ENCODE data around the gene SLC12A3. TPM values are rescaled to one million over a fixed set of nuclear protein-coding genes. Genes with fewer than 3 reads are reported as not detected.
A peak's percentile ranks its signal among the peaks of the same experiment; 100 is the strongest.

Gene SLC12A3
- total RNA-seq, 1 donor from 2014 or later, result 5.2 TPM

DNA sequence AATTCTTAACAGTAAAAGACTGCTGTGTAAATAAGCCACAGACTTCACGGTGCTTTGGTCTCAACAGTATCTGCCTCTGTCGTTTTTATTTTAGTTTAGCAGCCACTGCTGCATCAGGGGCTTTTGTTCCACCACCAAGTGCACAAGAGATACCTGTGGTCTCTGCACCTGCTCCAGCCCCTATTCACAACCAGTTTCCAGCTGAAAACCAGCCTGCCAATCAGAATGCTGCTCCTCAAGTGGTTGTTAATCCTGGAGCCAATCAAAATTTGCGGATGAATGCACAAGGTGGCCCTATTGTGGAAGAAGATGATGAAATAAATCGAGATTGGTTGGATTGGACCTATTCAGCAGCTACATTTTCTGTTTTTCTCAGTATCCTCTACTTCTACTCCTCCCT, 74.8 kb downstream of the SLC12A3 start:
- DNase-seq (ENCODE audit: low read depth), result no peak

DNA sequence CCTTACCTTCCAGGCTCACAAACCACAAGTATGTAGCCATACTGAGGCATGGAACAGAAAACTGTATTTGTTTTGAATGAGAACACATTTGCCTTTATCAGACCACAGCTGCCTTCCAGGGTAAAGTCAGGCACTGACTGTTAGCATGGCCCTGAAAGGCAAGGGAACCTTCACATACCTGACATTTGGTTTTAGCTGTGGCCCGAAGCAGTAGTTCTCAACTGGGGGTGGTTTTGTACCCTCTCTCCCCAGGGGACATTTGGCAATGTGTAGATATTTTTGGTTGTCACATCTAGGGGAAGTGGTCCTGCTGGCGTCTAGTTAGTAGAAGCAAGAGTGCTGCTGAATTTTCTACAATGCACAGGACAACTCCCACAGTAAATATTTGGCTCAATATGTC, 76.1 kb downstream of the SLC12A3 start:
- DNase-seq (ENCODE audit: low read depth), result no peak

DNA sequence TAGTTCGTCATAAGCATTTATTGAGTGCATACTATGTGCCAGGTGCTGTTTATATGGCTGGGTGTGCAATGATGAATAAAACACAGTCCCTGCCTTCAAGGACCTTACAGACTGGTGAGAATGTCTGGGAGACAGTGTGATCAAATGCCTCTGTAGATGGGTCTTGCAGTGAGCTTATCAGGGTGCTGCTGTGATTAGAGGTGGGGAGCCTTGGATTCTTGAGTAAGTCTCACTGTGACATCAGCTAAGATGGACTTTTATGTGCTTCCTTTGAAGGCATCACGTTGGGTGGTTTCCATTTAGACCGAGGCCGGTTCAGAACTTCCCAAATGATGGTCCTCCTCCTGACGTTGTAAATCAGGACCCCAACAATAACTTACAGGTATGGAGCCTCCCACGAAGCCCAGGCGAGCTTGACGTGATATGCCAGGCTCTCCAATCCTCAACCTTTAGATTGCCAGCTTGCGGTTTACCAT, 76.9 kb downstream of the SLC12A3 start:
- no peak for DNase-seq (ENCODE audit: low read depth)

DNA sequence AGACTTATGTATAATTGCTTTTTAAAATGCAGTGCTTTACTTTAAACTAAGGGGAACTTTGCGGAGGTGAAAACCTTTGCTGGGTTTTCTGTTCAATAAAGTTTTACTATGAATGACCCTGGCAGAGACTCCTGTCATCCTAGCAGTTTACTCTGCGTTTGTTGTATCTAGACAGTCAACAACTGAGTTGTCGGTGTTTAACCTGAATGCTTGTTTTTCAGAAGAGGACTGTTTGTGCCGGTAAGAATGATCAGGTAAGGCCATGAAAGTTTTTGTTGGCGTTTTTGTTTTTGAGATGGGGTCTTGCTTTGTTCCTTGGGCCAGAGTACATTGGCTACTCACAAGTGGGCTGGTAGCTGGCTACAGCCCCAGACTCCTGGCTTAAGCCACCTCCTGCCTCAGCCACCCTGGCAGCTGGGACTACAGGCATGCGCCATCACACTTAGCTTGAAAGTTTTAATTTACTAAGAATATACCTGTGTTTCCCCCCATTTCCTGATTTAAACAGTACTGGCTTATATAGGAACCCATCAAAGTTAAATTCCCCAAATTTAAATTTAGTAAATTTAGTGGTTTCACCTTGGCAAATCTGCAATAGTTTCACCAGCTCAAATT, 78.9 kb downstream of the SLC12A3 start:
- DNase-seq (ENCODE audit: low read depth), result no peak

DNA sequence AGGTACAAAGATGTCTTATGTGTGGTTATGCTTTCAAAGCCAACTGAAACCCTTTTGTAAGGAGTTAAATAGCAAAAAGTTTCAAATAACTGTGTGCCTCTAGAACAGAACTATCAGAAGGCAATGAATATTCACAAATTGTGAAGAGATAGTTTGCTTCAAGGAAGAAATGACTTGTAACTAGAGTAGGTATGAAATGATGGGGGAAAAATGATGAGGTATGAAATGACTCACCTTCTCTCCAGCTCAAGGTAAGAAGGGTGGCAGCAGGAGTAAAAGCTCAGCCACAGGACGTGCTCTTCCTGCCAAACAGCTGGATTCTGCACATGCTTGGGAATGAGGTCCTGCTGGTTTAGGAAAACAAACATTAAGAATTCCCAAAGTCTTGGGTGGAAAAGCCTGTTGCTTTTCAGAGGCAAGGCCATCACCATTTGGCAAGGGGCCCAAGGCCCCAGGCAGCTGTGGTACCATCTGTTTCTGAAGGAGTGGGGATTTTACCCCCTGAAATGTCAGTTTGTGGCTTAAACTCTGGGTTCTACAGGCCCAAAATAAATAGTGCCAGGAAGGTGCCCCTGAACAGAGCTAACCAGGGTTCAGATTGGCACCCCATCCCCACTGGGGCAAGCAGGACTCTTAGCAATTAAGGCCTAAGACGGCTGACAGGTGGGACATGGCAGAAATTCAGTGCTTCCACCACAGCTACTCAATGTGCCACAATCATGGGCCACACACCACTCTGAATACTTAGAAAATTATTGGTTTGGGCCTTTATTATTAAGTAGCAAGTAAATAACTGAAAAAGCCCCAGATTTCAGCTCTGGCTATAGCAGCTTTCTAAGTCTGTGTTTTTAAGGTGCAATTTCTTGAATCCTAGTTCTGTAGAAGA, 80.2 kb downstream of the SLC12A3 start:
- peak; percentile 74 for DNase-seq (ENCODE audit: low read depth)

DNA sequence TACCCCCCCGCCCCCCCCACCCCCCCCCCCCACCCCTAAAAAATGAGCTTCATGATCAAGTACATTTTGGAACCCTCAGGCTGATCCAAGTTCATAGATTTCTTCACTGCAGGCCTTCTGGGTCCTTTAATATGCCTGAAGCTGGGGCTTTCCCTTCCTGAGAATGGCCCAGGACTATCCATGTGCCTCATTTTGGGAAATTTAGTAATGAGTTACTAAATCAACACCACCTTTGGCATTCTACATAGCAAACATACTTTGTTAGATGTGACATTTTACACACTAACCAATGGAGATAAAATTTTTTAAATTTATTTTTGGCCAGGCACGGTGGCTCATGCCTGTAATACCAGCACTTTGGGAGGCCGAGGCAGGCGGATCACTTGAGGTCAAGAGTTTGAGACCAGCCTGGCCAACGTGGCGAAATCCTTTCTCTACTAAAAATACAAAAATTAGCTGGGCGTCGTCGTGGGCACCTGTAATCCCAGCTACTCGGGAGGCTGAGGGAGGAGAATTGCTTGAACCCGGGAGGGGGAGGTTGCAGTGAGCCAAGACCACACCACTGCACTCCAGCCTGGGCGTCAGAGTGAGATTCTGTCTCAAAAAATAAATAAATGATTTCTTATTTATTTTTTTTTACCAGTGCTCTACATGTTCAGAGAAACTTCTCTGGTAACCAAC, 81.0 kb downstream of the SLC12A3 start:
- peak; percentile 44 for DNase-seq (ENCODE audit: low read depth)

DNA sequence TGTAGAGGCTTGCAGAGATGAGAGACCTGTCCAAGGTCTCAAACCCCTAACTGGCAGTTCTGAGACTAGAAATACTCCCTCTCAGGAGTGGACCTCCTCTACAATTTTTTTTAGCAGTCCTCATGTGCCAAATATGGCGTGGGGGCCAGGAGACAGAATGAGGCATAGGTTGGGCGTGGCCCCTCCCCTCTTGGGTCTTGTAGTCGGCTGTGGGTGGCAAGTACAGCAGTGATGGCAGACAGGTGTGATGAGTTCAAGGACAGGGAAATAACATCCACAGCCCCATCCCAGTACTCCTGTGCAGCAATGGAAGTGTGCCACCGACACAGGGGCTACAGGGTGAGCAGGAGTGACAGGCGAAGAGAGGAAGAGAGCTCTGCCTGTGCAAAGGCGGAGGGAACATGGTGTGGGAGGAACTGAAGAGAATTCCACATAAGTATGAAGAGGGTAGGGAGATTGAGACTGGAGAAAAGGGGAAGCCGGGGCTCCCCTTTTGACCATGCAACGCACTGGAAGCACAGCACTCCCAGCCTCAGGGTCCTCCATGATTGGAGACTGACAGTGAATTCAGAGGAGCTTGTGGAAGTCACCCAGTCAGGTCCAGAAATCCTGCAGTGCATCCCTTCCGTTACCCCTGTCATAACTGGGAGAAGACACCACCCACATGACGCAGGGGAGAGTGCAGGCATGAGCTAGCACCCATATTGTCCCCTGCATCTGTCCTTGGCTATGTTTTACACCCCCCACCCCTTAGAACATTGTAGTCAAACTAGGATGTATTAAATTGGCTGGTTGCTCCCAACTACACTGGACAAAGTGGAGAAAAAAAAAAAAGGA, 82.0 kb downstream of the SLC12A3 start:
- DNase-seq (ENCODE audit: low read depth), result no peak

DNA sequence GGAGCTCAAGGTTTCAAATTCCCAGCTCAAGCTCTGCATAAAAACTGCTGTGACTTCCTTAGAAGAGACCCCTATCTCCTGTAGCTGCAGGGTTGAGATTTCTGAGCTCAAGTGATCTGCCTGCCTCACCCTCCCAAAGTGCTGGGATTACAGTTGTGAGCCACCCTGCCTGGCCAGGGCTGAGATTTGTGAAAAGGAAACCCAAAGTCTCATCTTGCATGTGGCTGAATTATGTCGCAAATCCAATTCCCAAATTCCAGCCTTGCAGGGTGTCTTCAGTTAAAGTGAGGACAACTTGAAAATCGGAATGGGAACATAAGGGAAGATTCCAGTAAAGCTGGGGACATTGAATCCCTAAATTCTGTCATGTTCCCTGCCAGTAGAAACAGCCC, 82.6 kb downstream of the SLC12A3 start:
- no peak for DNase-seq (ENCODE audit: low read depth)

DNA sequence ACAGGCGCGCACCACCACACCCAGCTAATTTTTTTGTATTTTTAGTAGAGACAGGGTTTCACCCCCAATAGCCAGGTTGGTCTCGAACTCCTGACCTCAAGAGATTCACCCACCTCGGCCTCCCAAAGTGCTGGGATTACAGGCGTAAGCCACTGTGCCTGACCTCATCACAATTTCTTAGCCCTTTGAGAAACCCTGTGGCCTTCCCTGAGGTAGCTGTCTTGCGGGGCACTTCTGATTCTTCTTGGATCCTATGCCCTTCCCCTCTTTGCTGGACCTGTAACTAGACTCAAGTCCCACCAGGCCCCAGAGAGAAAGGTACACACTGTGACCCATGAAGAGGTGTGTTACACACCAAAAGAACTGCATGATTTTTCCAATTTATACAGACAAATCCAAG, 83.2 kb downstream of the SLC12A3 start:
- no peak for DNase-seq (ENCODE audit: low read depth)

DNA sequence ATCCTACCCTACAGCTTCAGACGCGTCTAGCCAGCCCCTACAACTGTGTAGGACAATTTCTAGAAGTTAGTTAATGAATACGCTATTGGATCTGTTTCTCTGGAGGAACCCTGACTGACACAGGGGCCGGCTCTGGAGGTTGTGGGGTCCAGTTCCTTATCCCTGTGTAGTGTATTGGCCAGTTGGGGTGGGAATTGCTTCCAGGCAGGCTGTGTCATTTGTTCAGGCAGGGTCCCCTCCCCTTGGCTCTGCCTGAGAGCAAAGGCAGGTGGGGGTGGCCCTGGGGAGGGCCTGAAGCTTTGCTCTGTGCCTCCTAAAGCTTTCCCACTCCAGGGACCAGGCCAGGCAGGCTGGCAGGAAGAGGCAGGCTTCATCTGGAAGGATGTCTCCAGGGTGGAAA, 85.0 kb downstream of the SLC12A3 start:
- DNase-seq (ENCODE audit: low read depth), result no peak

DNA sequence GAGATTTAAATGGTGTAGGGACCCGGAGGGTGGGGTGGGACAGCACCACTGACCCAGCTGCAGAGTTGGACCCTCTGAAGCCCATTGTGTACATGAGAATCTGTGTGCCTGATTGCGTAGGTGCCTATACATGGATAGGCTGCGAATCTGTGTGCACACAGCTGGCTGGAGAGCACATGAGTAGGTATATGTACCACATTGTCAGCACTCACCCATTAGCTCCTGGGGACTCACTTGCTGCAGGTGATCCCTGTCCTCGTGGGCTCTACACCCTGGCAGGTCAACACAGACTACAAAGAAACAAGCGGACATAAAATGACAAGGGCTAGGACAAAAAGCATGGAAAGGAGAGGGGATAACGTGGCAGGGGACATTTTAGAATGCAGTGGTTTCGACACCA, 85.4 kb downstream of the SLC12A3 start:
- no peak for DNase-seq (ENCODE audit: low read depth)

DNA sequence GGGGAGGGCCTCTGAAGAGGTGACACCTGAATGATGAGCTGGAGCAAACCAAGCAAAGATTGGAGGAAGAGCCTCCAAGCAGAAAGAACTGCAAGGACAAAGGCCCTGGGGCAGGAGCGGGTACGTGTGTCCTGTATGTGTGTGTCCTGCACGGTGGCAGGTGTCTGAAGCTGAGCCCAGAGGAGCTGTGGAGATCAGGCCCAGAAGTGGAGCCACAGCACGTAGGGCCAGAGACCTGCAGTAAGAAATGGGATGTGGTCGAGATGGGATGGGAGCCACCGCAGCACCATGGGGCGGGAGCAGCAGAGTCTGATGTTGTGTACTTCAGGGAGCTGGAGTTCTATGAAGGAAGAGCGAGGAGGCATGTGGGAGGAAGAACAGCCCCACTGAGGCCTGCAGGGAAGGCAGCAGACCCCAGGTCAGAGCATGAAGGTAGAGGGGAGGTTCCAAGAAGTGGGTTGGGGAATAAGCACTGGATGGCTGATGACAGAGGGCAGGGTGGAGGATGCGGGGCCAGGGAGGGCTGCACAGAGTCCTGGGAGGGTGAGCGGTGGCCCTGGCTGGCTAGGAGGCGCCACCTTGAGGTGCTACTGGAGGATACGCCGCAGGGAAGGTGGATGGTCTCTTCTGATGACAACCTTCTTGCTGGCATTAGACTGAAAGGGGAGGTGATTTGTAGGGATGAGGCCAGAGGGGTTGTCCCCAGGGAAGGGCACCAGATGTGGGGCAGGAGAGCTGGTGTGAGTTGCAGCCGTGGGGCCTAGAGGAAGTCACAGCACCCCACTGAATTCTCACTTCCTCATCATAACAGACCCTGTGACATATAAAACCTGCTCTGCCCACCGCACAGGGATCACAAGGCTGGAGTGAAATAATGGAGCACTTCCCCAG, 86.1 kb downstream of the SLC12A3 start:
- DNase-seq (ENCODE audit: low read depth), result no peak

DNA sequence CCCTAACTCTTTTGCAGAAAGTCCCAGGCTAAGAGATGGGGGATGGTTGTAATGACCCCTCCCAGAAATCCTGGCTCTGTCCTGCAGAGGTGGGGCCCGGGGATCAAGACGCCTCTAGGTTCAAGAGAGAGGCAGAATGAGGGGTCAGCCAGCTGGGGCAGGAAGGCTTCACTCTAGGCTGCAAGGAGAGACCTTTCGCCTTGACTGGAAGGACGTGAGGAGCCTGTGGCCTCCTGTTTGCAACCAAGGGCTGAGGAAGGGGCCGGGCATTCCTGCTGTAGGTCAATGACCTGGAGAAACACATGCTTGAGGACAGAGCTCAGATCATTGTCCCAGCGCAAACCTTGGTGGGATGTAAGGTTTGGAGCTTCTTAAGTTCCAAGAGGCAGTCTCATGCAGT, 88.0 kb downstream of the SLC12A3 start:
- DNase-seq (ENCODE audit: low read depth), result no peak

DNA sequence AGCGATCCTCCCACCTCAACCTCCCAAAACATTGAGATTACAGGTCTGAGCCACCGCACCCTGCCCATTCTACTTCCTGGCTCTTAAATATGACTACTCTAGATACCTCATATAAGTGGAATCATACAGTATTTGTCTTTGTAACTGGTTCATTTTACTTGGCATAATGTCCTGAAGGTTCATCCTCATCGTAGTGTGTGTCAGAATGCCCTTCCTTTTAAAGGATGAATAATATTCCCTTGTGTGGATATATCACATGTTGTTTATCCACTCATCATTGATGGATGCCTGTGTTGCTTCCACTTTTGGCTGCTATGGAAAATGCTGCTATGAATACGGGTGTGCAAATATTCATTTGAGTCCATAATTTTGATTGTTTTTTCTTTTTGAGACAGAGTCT, 91.1 kb downstream of the SLC12A3 start:
- DNase-seq (ENCODE audit: low read depth), result no peak

DNA sequence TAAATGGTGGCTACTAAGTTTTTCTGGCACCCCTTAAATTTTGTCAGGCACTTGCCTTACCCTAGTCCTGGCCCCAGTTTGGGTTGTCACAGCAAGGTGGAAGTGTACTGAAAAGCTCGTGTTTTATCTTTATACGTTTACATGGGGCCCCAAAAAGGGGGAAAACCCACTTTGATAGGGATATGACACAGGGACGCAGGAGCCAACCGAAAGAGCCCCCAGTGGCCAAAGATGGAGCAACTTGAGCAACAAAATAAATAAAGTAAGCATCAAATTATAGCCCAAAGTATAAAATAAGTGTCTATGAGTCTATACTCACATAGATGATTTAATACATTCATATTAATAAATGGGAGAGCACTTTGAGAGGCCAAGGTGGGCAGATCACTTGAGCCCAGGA, 91.7 kb downstream of the SLC12A3 start:
- no peak for DNase-seq (ENCODE audit: low read depth)

DNA sequence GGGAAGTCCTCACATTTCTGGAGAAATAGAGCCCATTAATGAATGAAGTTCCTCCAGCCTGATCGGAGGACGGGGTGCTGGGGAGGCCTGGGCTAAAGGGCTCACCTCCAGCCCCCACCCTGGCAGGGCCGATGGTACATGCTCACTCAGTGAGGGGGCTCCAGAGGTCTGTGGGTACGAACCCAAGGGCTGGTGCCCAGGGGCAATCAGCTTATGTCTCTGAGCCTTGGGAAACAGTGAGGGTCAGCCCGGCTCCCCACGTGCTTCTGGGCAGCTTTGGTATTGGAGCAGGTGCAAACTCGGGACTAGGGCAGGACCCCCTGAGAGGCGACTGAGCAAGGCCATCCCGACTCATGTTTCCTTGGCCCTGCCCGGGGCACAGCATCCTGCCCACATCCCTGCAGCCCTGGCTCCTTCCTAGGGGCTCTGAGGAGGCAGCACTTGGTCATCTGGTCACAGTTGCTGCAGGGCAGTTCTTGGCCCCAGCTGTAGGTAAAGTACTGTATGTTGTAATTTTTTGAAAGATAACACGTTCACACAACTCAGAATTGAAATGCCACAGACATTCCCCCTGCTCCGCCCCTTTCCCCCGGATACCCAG, 95.8 kb downstream of the SLC12A3 start:
- no peak for DNase-seq (ENCODE audit: low read depth)

DNA sequence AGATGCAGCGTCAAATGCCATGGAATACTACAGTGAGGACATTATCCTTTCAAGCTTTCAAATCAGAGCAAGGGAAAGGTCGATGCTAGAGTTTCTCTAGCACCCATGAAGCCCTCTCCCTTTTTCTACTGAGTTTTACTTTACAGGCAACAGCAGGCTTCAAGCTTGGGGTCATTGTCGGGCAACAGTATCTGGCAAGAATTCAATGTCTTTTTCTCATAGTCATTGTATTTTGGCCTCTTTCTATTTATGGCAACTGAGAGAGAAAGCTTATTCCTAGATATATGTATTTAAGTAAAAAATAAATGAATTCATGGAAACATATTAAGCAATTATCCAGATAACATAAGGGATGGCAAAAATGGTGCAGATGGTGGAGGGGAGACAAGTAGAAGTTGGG, 96.4 kb downstream of the SLC12A3 start:
- no peak for DNase-seq (ENCODE audit: low read depth)

DNA sequence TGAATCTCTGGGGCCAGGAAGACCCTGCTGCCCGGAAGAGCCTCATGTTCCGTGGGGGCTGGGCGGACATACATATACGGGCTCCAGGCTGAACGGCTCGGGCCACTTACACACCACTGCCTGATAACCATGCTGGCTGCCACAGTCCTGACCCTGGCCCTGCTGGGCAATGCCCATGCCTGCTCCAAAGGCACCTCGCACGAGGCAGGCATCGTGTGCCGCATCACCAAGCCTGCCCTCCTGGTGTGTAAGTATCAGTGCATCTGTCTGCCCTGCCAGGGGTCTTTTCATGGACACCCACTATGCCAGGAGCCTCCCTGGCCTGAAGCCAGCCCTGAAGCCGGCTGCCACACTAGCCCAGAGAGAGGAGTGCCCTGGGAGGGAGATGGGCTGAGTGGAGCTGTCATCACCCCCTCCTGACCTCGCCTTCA, 96.9 kb downstream of the SLC12A3 start, which contains the start of gene CETP:
Gene CETP (plus strand): TSS at position 100 of the 431 bp plus-strand sequence. CDS start 30 bp downstream, at position 130.
- DNase-seq (ENCODE audit: low read depth), result no peak

DNA sequence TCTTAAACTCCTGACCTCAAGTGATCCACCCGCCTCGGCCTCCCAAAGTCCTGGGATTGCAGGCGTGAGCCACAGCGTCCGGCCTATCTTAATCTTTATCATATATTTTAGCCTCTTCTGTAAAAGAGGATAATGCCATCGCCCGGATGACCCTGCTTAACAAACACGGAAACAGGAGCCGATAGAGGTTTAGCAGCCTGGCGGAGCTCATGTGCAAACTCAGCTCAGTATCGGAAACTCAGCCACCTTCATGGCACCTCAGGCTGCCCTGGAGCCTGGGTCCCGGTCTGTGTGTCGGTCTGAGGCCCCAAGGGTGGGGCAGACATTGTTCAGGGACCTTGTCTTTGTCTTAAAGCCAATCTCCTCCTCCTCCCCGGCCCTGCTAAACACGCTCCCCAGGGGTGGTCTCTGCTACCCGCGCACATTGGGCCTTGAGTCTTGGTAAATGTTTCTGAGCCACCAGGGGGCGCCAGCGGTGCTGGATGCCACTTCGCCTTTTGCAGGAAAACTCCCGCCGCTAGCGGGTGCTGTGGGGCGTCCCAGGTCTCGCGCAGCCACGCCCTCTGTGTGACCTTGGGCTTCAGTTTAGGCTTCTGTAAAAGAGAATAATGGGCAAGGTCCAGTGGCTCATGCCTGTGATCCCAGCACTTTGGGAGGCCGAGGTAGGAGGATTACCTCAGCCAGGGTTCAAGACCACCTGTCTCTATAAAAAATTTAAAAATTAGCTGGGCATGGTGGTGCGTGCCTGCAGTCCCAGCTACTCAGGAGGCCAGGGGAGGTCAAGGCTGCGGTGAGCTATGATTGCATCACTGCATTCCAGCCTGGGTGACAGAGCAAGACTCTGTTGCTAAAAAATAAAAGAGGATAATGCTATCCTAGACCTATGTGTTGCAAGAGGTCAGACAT, 99.5 kb downstream of the SLC12A3 start:
- peak; percentile 83 for DNase-seq (ENCODE audit: low read depth)
